GM18951 (cell line): Measurements from ENCODE around the gene CRHBP.
"Not testable (repeated sequence)": the region's sequence is repeated elsewhere in the genome, so short reads cannot be mapped to it uniquely, and the experiment has no call there.

Experiments
- POLR2A ChIP-seq: IDR thresholded peaks from 4 replicates; pipeline ENCODE4 v1.6.1; 2011; ENCODE audit warnings: mild to moderate bottlenecking; ENCODE audit not compliant: insufficient read length, insufficient read depth; ENCODE audit errors: extremely low read depth
- in situ Hi-C: fragments of 300-500 bp; cut with MboI; formaldehyde crosslinking; loops from one replicate; pipeline ENCODE4 v1.12.0; 2022; ENCODE audit warnings: low sequenced_read_pairs, mixed read lengths, inconsistent platforms; ENCODE audit not compliant: unreplicated experiment

Gene CRHBP

DNA sequence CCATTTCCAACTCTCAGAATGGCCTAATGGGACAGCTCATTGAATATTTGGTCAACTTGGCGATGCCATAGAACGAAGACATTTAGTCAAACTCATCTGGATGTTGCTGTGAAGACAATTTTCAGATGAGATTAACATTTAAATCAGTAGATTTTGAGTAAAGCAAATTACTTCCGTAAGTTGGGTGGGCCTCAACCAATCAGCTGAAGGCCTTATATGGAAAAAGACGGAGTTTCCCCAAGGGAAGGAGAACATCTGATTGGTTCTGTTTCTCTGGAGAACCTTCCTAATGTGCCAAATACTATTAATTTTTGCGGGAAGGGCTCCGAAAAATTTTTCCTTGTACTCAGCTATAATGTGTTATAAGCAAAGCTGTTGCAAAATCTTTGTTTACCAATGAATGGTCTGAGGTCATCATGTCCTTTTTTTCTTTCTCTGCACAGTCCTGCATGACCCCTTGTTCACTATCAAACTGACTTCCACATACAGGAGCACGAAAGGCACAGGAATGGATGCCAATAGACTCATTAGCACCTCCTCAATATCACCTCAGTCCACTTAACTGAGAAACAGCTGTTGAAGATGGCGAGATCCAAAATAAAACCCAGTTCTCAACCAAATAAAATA is 27.8 kb downstream of the CRHBP start:
- in situ Hi-C loops = no loop called here
- TF ChIP-seq POLR2A = no peak

DNA sequence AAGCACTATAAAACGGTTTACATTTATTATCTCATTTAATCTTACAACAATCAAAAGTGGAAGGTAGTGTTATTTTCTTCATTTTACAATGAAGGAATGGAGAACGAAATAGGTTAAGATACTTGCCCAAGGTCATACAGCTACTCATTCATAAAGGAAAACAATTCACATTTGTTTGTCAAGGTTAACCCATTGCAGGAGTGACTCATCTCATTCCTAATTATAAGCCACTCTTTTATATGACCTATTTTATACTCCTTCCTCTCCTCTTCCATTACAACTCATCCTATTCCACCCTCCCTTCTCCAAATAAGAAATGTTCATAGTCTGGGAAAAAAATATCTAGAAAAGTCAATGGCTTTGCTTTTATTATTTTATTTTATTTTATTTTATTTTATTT is 29.6 kb downstream of the CRHBP start:
- in situ Hi-C loops = no loop called here
- no peak for TF ChIP-seq POLR2A

GRCh38 chr5:76983468-76983867 is 30.6 kb downstream of the CRHBP start:
- no peak for TF ChIP-seq POLR2A
- in situ Hi-C loops = no loop called here

DNA sequence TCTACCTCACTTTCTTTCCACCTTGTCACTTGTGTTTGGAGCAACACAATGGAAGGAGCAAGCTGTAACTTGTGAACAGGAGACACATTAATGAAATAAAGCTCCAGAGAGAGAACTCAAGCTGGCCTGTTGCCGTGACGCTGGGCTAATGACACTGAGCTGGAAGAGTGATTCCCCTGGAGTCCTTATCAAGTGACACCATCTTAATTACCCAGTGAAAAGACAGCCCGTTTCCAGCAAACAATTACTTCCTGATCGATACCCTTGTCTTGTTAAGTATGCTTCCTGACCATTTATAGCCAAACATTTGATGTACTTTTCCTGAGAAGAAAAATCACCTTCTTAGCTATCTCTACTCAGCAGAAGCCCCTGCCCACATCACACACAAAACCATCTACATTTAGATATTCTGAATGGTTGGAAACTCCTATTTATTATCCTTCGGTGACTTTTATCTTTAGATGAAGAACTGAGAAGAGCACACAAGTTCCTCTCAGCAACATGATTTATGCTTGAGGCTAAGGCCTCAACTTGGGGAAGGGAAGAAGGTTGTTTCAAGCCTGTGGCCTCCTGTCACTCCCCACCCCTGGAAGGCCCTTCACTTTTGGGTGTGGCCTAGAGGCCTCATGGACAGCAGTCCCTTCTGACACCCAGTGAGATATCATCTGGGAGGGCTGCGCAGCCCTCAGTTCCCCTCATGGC is 34.1 kb downstream of the CRHBP start:
- TF ChIP-seq POLR2A = no peak
- in situ Hi-C loops = no loop called here

GRCh38 chr5:76990899-76991459 is 38.1 kb downstream of the CRHBP start:
- in situ Hi-C loops = no loop called here
- no peak for TF ChIP-seq POLR2A

DNA sequence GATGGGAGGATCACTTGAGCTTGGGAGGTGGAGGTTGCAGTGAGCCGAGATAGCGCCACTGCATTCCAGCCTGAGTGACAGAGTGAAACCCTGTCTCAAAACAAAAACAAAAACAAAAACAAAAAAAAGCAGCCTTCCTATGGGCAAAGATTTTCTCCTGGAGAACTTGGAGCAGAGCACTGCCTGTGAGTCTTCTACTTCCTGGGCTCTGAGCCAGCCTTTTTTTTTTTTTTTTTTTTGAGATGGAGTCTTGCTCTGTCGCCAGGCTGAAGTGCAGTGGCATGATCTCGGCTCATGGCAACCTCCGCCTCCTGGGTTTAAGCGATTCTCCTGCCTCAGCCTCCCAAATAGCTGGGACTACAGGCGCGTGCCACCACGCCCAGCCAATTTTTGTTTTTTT is 40.6 kb downstream of the CRHBP start:
- in situ Hi-C loops = not testable (repeated sequence)

GRCh38 chr5:76994337-76994736 is 41.5 kb downstream of the CRHBP start:
- in situ Hi-C loops = no loop called here
- no peak for TF ChIP-seq POLR2A

- in situ Hi-C loops = not testable (repeated sequence)
These were observed 45.4 kb downstream of the CRHBP start for GRCh38 chr5:76998251-76998650.

DNA sequence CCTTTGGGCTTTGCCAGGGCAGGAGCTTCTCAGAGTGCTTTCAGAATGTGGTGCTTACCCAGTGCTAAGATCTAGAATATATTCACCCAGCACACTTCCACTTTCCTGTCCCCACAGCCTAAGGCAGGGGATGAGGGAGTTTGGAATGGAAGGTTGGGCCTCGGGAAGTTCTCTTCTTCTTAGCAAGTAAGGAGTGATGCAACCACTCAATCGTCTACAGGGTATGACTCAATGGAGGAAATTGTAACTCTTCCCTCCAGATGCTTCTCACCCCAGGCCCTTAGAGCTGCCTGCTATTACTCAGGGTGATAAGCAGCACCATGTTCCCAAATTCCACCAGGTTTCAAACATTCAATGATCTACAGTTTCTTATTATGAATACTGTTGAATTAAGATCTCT is 46.6 kb downstream of the CRHBP start:
- TF ChIP-seq POLR2A = no peak
- in situ Hi-C loops = no loop called here

DNA sequence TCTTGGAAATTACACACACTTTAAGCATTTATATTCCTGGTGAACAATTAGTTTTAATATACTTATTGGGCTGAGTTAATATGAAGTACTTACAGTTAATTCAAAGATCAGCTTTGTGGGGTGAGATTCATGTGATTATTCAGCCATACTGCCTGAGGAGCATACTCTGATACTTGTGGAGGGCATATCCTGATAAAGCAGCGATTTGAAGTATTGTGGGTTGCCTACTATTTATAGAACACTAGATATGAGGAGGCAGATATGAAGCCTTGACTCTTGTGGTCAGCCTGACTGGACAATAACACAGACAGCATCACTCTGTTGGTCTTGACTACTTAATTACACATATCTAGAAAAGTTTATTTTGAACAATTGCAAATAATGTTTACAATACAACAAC is 50.4 kb downstream of the CRHBP start:
- TF ChIP-seq POLR2A = no peak
- in situ Hi-C loops = no loop called here

GRCh38 chr5:77006124-77006523 is 53.3 kb downstream of the CRHBP start:
- no peak for TF ChIP-seq POLR2A
- in situ Hi-C loops = no loop called here

DNA sequence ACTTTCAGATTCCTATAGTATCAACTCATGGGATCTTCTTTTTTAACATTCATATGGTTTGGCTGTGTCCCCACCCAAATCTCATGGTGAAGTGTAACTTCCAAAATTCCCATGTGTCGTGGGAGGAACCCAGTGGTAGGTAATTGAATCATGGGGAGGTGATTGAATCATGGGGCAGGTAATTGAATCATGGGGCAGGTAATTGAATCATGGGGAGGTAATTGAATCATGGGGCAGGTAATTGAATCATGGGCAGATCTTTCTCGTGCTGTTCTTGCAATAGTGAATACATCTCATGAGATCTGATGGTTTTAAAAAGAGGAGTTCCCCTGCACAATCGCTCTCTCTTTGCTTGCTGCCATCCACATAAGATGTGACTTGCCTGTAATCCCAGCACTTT is 55.6 kb downstream of the CRHBP start:
- in situ Hi-C loops = no loop called here
- TF ChIP-seq POLR2A = no peak

GRCh38 chr5:77010243-77010642 is 57.4 kb downstream of the CRHBP start:
- in situ Hi-C loops = no loop called here
- no peak for TF ChIP-seq POLR2A

DNA sequence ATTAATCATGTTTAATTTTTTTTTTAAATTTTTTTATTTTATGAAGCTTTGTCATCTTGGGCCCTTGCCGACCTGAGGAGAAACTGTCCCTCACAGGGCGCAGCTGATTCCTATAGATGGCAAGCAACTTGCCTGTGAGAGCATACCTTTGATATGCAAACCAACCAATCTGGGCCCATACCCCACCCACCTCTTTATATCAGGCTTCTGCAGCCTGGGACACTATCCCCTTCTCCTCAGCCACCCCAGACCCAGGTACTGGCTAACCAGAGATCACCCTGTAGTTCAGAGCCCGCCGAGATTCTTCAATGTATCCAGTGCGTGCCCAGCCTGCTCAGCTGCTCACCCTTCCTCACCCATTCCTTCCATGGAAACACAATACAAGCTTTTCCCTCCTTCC is 58.7 kb downstream of the CRHBP start:
- TF ChIP-seq POLR2A = no peak
- in situ Hi-C loops = no loop called here
